DND-41 (cell line): Measurements from ENCODE around the gene LCN12.

Experiments
- ATAC-seq: fragments of 200-7000 bp; cut with Tn5 transposase; 3 replicates; pipeline ENCODE4 v1.9.1; 2021; ENCODE audit warnings: low read depth; ENCODE audit not compliant: insufficient read depth
- DNase-seq: peaks from one replicate; pipeline ENCODE4 v3.0.0-alpha.2; 2020
- H2AFZ ChIP-seq: 2 replicates; pipeline ENCODE4 v1.6.0; 2012; ENCODE audit warnings: low read depth, low read length
- H3K27ac ChIP-seq: 2 replicates; pipeline ENCODE4 v1.5.1; 2012; ENCODE audit warnings: low read length, inconsistent platforms
- H3K27me3 ChIP-seq: fragments of 200-600 bp; sonication (generic); 2 replicates; pipeline ENCODE4 v1.6.0; 2012; ENCODE audit warnings: low read length, mild to moderate bottlenecking, inconsistent platforms; ENCODE audit not compliant: insufficient read depth, poor library complexity
- H3K36me3 ChIP-seq: 2 replicates; pipeline ENCODE4 v1.5.1; 2012; ENCODE audit warnings: low read length, inconsistent platforms; ENCODE audit not compliant: insufficient read depth
- H3K4me1 ChIP-seq: 2 replicates; pipeline ENCODE4 v1.5.1; 2012; ENCODE audit warnings: mild to moderate bottlenecking, low read length; ENCODE audit not compliant: insufficient read depth
- H3K4me2 ChIP-seq: 2 replicates; pipeline ENCODE4 v1.6.0; 2012; ENCODE audit warnings: mild to moderate bottlenecking, moderate library complexity, low read length, inconsistent platforms; ENCODE audit not compliant: insufficient read depth
- H3K4me3 ChIP-seq, 2 experiments: fragments of 200-600 bp in 1 of 2; shearing (Covaris generic) in 1 of 2; 2 replicates each; pipeline ENCODE4 v1.5.1; 2012 to 2016; ENCODE audit warnings: inconsistent platforms in 2 of 2, low read length in 2 of 2, mild to moderate bottlenecking in 2 of 2, low read depth in 1 of 2, moderate library complexity in 1 of 2
- H3K79me2 ChIP-seq: 2 replicates; pipeline ENCODE4 v1.6.0; 2012; ENCODE audit warnings: low read length, inconsistent platforms; ENCODE audit not compliant: insufficient read depth
- H3K9ac ChIP-seq: 2 replicates; pipeline ENCODE4 v1.6.0; 2012; ENCODE audit warnings: low read depth, mild to moderate bottlenecking, inconsistent platforms, low read length, moderate library complexity
- H3K9me3 ChIP-seq: 2 replicates; pipeline ENCODE4 v1.5.1; 2012; ENCODE audit warnings: low read length, moderate library complexity, mild to moderate bottlenecking, inconsistent platforms; ENCODE audit not compliant: insufficient read depth, severe bottlenecking
- H4K20me1 ChIP-seq: 2 replicates; pipeline ENCODE4 v1.6.0; 2012; ENCODE audit warnings: low read length; ENCODE audit not compliant: insufficient read depth
- EZH2 ChIP-seq: IDR thresholded peaks from 3 replicates; pipeline ENCODE4 v1.6.1; 2012; ENCODE audit warnings: borderline replicate concordance, low read depth, mild to moderate bottlenecking, moderate library complexity, low read length, inconsistent platforms; ENCODE audit not compliant: severe bottlenecking
- TF ChIP-seq, protein P1 (sequence below): IDR thresholded peaks from 2 replicates; pipeline ENCODE4 v1.5.1; 2012; ENCODE audit warnings: borderline replicate concordance, low read length, moderate library complexity, mild to moderate bottlenecking; ENCODE audit not compliant: poor library complexity, severe bottlenecking; ENCODE audit errors: extremely low read depth

The LCN12 gene

GRCh38 chr9:136913701-136914438, 38.2 kb upstream of the LCN12 start:
- H4K20me1 ChIP-seq: peaks cover 30% of the 10 kb centered on the region; the same call in 1 of the 2 replicates
- no peaks in the 10 kb centered on the region for H3K9me3 ChIP-seq
- peaks cover 80% of the 10 kb centered on the region for H3K36me3 ChIP-seq

DNA sequence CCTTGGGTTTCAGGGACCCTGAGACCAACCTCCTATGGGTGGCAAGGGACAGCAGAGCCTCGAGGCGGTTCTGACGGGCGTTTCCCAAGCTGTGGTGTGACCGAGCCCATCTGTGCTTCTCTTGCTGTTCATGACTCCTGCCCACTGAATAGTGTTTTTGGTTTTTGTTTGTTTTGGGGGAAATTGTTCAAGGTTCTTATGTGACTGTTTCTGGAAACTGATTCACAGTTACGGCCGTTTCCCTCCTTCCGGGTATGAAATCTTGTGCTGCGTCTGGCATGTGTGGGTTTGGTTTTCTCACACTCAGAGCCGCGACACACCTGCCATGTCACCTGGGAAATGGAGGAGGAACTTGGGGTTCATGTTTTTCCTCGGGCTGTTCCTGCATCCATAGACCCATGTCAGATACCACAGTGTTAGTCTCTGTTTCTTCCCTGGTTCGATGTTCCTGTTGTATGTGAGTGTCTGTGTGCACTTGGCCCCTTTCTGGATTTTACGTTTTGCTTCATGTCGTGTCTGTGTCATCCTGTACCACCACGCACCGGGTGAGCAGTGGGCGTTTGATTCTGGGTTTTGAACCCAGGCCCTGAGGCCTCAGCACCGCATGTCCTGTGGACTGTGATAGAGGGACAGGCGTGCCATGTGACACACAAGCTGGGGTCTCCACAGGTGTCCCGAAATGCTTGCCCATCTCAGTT, 36.3 kb upstream of the LCN12 start:
- Histone ChIP-seq H3K27me3 (no peaks in the 10 kb centered on the region), H4K20me1 (peaks cover 31% of the 10 kb centered on the region), H3K27ac (no peak overlapping the region), H3K4me2 (no peak overlapping the region), H3K36me3 (peaks cover 80% of the 10 kb centered on the region), H3K9me3 (no peaks in the 10 kb centered on the region), H3K9ac (no peak overlapping the region), H2AFZ (no peak overlapping the region), H3K79me2 (peaks cover 16% of the 10 kb centered on the region; the same call in 1 of the 2 replicates), H3K4me1 (no peaks in the 10 kb centered on the region), H3K4me3 (no peak overlapping the region)
- no peak for TF ChIP-seq EZH2
- TF ChIP-seq, protein P1, sequence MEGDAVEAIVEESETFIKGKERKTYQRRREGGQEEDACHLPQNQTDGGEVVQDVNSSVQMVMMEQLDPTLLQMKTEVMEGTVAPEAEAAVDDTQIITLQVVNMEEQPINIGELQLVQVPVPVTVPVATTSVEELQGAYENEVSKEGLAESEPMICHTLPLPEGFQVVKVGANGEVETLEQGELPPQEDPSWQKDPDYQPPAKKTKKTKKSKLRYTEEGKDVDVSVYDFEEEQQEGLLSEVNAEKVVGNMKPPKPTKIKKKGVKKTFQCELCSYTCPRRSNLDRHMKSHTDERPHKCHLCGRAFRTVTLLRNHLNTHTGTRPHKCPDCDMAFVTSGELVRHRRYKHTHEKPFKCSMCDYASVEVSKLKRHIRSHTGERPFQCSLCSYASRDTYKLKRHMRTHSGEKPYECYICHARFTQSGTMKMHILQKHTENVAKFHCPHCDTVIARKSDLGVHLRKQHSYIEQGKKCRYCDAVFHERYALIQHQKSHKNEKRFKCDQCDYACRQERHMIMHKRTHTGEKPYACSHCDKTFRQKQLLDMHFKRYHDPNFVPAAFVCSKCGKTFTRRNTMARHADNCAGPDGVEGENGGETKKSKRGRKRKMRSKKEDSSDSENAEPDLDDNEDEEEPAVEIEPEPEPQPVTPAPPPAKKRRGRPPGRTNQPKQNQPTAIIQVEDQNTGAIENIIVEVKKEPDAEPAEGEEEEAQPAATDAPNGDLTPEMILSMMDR: no peak
- ATAC-seq (no peak), DNase-seq (no peak)

More at GRCh38 chr9:136913701-136914438, 38.2 kb upstream of the LCN12 start:
- Histone ChIP-seq H3K4me1 (no peaks in the 10 kb centered on the region), H3K9ac (no peak overlapping the region), H3K27me3 (no peaks in the 10 kb centered on the region), H3K27ac (no peak overlapping the region), H2AFZ (no peak overlapping the region), H3K4me2 (no peak overlapping the region), H3K4me3 (no peak overlapping the region), H3K79me2 (peaks cover 16% of the 10 kb centered on the region; the same call in 1 of the 2 replicates)
- DNase-seq (no peak), ATAC-seq (no peak)
- TF ChIP-seq, protein P1: no peak
- no peak for TF ChIP-seq EZH2

DNA sequence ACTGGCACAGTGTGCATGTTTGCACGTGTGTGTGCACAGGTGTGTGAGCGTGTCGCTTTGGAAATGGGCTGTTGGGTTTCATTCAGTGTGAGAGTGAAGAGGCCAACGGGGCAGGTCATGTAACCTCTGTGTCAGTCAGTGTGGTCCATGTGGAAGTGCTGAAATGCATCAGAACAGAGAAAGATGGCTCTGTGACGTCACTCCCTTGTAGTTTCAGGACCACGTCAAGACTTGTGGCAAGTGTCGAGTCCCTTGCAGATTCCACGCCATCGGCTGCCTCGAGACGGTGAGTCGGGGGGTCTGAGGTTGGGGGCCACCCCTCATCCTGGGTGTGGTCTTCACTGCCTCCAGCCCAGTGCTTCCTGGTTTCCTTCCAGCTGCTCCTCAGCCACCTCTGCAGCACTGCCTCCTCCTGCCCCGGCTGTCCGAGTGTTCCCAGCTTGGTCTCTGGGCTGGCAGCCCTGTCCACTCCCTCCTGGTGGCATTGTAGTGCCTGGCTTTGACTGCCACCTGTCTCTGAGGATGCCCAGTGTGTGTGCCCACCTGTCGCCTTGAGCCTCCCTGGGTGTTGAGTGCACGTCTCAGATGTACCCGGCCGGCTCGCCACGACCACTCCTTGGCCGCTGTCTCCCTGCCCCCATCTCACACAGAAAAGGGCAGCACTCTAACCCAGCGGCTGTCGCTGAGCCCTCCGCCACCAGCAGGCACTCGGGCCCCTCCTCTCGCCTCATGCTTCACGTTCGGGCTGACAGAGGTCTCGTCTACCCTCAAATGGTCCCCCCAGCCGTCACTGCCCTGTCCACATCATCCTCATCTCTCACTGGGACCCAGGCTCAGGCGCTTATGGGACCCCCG, 35.5 kb upstream of the LCN12 start:
- Histone ChIP-seq H3K79me2 (peaks cover 16% of the 10 kb centered on the region; the same call in 1 of the 2 replicates), H2AFZ (no peak overlapping the region), H4K20me1 (peaks cover 33% of the 10 kb centered on the region), H3K9me3 (no peaks in the 10 kb centered on the region), H3K27me3 (no peaks in the 10 kb centered on the region), H3K9ac (no peak overlapping the region), H3K36me3 (peaks cover 80% of the 10 kb centered on the region), H3K4me3 (no peak overlapping the region), H3K4me2 (no peak overlapping the region), H3K4me1 (no peaks in the 10 kb centered on the region), H3K27ac (no peak overlapping the region)
- ATAC-seq: no peak
- no peak for DNase-seq
- no peak for TF ChIP-seq EZH2
- TF ChIP-seq, protein P1: no peak
